NK-92 (cell line): ENCODE results near the gene TPPP2.
"Not testable (repeated sequence)": the region's sequence is repeated elsewhere in the genome, so short reads cannot be mapped to it uniquely, and the experiment has no call there.

Experiments used
- DNase-seq: peaks from one replicate; lab custom pipeline; 2025; ENCODE audit not compliant: unreplicated experiment; lab: John Stamatoyannopoulos, UW

Gene TPPP2

GRCh38 chr14:21029917-21030316, at the start of gene TPPP2:
Gene TPPP2, plus strand, starts transcription at chr14:21030217. Its CDS starts 365 bp downstream, at chr14:21030582.
- DNase-seq: no peak

DNA sequence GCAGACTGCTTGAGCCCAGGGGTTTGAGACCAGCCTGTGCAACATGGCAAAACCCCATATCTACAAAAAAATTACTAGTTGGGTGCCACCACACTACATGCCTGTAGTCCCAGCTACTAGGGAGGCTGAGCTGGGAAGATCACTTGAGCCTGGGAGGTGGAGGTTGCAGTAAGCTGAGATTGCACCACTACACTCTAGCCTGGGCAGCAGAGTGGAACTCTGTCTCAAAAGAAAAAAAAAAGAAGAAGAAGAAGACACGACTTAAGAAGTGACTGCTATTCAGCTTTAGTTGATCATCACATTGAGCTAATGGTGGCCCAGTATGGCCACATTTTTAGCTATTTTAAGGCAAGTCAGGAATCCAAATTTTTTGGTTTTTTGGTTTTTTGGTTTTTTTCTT, 49.1 kb upstream of the TPPP2 start:
- DNase-seq: no peak

DNA sequence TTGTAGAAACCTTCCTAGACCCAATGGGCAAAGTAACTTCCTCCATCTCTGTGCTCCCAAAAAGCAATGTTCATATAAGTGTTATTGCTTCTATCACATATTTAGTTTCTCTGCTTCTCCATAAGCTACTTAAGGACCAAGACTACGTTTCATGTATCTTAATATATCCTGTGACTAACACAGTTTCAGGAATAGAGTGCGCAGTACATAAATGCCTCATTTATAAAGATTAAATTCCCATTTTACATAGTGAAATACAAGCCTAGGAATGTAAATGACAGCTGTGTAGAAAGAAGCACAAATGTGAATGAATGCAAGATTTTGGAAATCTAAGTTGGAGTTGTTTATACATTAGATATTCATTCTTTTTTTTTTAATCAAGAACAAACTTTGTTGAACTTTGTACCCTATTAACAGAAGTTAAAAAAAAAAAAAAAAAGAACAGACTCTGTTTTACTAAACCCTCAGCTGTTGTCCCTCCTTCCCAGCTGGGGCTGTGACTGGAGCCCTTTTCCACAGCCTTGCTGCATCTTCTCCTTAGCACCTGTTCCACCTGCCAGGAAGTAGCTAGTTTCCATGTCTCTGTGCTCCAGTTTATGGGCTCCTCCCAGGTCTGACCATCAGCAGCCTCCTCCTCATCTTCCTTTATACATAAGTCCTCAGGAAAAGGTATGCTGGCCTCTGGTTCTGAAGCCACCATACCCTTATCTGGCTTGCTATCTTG, 47.2 kb upstream of the TPPP2 start:
- no peak for DNase-seq

DNA sequence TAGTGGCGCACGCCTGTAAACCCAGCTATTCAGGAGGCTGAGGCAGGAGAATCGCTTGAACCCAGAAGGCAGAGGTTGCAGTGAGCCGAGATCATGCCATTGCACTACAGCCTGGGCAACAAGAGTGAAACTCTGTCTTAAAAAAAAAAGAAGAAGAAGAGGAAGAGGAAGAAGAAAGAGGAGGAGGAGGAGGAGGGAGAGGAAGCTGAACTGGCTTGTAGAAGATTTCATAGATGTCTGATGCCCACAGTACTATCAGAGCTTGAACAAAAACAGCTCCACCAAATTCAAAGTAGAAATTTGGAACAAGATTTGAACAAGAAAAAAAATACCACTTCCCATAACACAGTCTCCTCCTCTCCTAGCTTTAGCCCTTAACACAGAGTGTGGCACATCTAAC, 44.4 kb upstream of the TPPP2 start:
- not testable (repeated sequence) for DNase-seq

- no peak for DNase-seq
Observed at GRCh38 chr14:20986811-20987210, 43.2 kb upstream of the TPPP2 start.

DNA sequence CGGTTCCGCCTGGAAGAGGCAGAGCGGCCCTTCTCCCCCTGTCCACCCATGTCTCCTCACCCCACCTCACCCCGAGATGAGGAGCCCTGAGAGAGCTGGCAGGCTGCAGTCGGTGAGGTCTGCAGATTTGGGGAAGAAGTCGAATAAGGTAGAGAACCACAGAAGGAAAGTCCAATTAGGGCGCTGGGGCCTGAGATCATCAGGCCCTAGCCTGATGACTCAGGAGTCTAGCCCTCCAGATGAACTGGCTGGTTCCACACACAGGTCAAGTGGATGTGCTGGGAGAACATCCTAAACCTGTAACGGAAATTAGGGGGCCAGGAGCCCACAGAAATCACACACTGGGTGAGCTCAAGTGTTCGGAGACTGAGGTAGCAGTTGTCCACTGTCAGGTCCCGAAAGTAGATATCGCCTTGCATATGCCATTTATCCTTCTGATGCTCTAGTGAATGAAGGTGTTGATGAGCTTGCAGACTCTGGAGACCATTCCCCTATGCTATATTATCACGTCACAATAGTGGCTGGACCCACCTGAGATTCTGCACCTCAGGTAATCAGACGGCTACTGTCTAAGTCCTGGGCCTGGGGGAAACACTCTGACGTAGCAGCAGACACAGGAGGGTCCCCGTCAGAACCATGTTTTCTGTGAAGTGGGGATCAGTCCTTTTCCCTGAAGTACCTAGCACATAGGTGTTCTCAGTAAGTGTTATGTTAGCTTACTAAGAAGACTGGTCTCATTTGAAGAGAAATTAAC, 41.1 kb upstream of the TPPP2 start:
- DNase-seq: no peak

GRCh38 chr14:20989471-20989786, 40.6 kb upstream of the TPPP2 start:
- no peak for DNase-seq

DNA sequence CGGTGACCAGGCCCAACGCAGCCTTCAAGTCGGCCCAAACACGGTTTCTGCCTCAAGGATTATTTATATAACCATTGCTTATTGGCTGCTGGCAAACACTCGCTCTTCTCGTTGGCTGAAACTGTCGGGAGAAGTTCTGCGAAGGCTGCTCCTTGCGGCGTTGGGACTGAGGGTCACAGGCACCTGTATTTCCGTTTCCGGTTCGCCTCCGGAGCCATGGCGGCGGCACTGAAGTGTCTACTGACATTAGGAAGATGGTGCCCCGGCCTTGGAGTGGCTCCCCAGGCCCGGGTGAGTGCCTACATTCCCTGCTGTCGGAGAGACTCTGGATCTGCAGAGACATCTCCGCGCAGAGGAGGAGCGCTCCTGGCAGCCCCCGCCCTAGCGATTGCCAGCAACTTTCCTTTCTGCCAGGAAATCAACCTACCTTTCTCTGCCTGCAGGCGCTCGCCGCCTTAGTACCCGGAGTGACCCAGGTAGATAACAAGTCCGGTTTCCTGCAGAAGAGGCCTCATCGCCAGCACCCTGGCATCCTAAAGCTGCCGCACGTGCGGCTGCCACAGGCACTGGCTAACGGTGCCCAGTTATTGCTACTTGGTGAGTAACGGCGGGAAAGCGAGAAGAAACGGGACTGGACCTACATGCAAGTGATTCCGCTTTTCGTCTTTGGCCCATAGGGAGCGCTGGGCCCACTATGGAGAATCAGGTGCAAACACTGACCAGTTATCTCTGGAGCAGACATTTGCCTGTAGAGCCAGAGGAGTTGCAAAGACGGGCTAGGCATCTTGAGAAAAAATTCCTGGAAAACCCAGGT, 40.0 kb upstream of the TPPP2 start, which contains the start of gene METTL17:
TSS of gene METTL17 (plus strand) at position 194 of the 814 bp plus-strand sequence. CDS start at position 217, 23 bp downstream.
- no peak for DNase-seq

- DNase-seq: no peak
Observed at GRCh38 chr14:20996521-20996920, 33.5 kb upstream of the TPPP2 start.

DNA sequence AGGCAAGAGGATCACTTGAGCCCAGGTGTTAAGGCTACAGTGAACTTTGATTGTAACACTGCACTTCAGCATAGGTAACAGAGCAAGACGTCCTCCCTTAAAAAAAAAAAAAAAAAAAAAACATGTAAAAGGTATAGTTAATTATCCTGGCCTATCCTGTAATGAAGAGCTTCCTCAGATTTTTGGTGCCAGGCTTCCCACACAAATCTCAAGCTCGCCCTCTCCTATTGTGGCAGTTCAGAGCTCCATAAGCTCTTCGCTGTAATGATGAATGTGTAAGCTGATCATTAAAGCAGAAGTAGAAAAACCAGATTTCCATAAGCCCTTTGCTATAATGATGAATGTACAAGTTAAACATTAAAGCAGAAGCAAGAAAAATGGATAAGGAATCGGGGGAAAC, 32.9 kb upstream of the TPPP2 start:
- DNase-seq: no peak

DNA sequence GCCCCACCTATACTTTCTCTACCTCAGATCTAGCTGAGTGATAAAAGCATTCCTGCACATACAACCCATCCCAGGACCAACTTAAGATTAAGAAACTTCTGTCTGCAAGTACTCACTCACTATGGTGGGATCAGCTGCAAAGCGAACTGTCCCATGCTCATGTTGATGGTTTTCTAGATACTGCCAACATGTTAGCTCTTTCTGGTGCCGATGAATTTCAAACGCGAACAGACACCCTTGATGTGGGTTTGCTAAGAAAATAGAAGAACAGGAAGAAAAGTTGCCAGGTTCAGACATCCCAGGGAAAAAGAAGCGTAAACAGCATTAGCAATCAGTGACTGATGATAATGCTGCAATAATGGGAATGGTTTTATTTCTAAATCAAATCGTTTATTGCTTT, 32.5 kb upstream of the TPPP2 start:
- DNase-seq: no peak

- no peak for DNase-seq
Observed at GRCh38 chr14:20998139-20998538, 31.9 kb upstream of the TPPP2 start.

GRCh38 chr14:20998674-20999366, 31.2 kb upstream of the TPPP2 start, which contains the start of gene SLC39A2:
Gene SLC39A2, plus strand, starts transcription at chr14:20999293. Its CDS starts 154 bp downstream, at chr14:20999447.
- DNase-seq: no peak

DNA sequence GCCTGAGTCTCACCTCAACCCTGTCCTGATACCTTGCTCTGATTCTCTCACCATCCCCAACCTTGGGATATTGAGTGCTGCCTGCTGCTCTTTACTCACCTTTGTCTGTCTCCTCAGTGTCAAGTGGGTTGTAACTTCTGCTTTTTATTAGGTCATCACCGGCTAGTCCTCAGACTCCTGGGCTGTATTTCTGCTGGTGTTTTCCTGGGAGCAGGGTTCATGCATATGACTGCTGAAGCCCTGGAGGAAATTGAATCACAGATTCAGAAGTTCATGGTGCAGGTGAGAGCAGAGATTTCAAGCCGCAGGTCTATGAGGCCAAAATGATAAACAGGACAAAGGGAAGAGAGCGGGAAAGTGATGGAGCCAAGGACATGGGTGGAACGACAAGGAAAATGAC, 30.4 kb upstream of the TPPP2 start:
- no peak for DNase-seq

- DNase-seq: no peak
Observed at GRCh38 chr14:21001218-21001617, 28.8 kb upstream of the TPPP2 start.

DNA sequence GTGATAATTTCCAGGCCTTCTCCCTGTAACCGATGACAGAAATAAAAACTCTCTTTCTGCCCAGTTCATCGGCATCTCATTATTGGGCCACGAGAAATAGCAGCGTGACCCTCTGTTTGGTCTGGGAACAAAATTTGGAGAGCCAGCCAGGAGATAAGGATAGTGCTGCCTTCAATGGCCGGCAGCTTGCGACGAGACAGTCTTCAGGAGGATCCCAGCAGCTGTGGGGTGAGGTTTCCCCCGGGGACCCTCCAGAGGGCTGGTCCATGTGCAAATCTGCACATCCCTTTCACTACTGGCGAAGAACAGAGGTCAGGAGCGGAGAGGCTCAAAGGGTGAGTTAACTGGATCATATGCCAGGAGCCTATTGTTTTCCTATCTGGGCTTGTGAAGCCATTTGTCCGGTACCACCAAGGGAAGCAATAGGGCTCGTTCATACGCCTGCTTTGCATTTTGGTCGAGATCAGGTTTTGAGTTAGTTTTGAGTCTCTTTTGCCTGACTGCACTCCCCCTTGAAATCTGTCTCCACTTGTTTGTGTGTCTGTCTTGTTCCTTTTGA, 26.1 kb upstream of the TPPP2 start:
- DNase-seq: no peak

GRCh38 chr14:21009721-21010120, 20.3 kb upstream of the TPPP2 start:
- DNase-seq: not testable (repeated sequence)

GRCh38 chr14:21011136-21011535, 18.9 kb upstream of the TPPP2 start:
- DNase-seq: no peak

DNA sequence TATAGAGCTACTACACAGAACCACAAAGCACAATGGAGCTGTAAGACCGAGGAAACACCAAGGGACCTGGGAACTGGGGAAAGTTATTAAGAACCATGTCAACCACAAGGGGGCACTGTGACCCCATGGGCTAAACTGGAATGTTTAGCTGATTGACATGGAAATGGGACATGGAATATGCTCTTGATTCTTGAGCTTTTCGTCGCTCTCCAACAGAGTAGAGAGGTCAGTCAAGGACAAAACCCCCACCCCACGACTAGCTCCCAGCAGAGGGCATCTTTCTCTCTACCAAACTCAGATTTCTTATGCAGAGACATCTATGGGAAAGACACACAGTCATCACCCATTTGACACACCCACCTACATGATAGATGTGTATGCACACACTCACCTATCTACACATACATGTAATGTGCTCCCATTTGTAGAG, 15.2 kb upstream of the TPPP2 start:
- DNase-seq: no peak

DNA sequence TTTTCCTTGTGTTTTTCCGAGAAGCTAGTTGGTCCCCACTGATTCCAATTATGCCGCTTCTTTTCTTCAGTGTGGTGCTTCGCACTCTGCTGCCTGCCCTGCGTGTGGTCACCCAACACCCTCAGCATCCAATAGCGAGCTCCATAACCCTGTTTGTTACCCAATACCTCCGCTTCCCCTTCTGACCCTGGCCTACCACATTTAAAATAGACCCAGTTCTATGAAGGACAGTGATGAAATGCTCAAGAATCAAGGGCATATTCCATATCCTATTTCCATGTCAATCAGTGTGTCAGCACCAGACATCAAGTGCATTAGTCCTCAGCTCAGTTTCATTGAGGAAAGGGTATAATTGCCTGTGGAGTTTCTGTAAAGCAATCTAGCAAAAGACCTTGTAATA, 14.7 kb upstream of the TPPP2 start:
- no peak for DNase-seq
